Epithelial cell of proximal tubule (primary cell): Measurements from ENCODE around the gene ZNF213. TPM values are rescaled to one million over a fixed set of nuclear protein-coding genes. Genes with fewer than 3 reads are reported as not detected.
"Not testable (repeated sequence)": the region's sequence is repeated elsewhere in the genome, so short reads cannot be mapped to it uniquely, and the experiment has no call there.

ENCODE experiments used
- DNase-seq: peaks from one replicate; pipeline ENCODE4 v3.0.0-alpha.2; 2011; ENCODE audit warnings: low read depth
- H3K4me3 ChIP-seq: 2 replicates; pipeline ENCODE4 v1.5.1; 2011; ENCODE audit warnings: low read depth, mild to moderate bottlenecking, low read length
- total RNA-seq: library from RNA; depleted of rRNA; stranded (reverse); fragments of >200 nt; gene quantifications from 2 replicates; pipeline ENCODE4 v1.2.3, GENCODE V29; 2015
- TF ChIP-seq, protein P1 (sequence below): conservative IDR thresholded peaks from 2 replicates; pipeline ENCODE4 v1.5.1; 2012; ENCODE audit warnings: low read depth, mild to moderate bottlenecking, low read length

ZNF213 gene
- total RNA-seq, 1 donor from 2014 or later = 2.4 TPM

DNA sequence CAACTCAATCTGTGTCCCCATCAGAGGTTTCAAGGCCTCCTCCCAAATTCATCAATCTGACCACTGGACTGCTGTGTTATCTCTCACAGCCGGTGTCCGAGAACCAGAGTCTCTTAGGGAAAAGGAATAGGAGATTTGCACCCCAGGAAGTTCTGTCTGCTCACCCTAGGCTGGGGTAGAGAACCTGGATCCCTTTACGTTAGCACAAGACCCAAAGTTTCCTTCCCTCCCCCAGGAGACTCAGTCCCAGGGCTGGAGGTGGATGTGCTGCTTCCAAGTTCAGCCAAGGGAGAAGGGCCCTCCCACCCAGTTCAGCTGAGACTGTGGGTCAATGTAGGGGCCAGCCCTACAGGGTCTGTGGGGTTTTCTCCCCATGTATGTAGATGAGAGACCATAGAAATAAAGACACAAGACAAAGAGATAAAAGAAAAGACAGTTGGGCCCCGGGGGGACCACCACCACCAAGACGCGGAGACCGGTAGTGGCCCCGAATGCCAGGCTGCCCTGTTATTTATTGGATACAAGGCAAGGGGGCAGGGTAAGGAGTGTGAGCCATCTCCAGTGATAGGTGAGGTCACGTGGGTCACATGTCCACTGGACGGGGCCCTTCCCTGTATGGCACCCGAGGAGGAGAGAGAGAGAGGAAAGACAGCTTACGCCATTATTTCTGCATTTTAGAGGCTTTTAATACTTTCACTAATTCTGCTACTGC is 30.4 kb downstream of the ZNF213 start:
- no peak for DNase-seq
- TF ChIP-seq, protein P1, sequence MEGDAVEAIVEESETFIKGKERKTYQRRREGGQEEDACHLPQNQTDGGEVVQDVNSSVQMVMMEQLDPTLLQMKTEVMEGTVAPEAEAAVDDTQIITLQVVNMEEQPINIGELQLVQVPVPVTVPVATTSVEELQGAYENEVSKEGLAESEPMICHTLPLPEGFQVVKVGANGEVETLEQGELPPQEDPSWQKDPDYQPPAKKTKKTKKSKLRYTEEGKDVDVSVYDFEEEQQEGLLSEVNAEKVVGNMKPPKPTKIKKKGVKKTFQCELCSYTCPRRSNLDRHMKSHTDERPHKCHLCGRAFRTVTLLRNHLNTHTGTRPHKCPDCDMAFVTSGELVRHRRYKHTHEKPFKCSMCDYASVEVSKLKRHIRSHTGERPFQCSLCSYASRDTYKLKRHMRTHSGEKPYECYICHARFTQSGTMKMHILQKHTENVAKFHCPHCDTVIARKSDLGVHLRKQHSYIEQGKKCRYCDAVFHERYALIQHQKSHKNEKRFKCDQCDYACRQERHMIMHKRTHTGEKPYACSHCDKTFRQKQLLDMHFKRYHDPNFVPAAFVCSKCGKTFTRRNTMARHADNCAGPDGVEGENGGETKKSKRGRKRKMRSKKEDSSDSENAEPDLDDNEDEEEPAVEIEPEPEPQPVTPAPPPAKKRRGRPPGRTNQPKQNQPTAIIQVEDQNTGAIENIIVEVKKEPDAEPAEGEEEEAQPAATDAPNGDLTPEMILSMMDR = no peak
- H3K4me3 ChIP-seq = peak overlapping the region; percentile 16

DNA sequence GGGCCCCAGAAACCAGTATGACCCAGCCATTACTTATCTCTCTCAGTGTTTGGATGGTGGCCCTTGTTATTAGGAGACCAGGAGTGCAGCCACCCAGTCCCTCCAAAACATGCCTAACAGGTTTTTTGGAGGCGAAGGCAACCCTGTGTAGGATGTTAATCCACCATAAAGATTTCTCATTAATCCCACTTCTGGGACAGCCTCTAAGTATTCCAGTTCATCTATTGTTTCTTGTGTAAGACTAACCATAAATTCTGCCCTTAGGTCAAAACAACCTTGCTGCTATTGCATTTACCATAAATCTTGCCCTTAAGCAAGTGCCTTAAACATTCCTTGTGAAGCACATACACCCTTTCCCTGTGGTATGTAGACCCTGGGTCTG is 31.7 kb downstream of the ZNF213 start:
- H3K4me3 ChIP-seq = no peak overlapping the region
- no peak for DNase-seq
- TF ChIP-seq, protein P1 = no peak

DNA sequence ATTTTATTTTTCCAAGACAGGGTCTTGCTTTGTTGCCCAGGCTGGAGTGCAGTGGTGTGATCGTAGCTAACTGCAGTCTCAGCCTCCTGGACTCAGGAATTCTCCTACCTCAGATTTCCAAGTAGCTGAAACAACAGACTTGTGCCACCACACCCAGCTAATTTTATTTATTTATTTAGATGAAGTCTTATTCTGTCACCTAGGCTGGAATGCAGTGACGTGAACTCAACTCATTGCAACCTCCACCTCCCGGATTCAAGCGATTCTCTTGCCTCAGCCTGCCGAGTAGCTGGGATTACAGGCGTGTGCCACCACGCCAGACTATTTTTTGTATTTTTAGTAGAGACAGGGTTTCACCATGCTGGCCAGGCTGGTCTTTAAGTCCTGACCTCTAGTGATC is 33.9 kb downstream of the ZNF213 start:
- not testable (repeated sequence) for DNase-seq, H3K4me3 ChIP-seq

DNA sequence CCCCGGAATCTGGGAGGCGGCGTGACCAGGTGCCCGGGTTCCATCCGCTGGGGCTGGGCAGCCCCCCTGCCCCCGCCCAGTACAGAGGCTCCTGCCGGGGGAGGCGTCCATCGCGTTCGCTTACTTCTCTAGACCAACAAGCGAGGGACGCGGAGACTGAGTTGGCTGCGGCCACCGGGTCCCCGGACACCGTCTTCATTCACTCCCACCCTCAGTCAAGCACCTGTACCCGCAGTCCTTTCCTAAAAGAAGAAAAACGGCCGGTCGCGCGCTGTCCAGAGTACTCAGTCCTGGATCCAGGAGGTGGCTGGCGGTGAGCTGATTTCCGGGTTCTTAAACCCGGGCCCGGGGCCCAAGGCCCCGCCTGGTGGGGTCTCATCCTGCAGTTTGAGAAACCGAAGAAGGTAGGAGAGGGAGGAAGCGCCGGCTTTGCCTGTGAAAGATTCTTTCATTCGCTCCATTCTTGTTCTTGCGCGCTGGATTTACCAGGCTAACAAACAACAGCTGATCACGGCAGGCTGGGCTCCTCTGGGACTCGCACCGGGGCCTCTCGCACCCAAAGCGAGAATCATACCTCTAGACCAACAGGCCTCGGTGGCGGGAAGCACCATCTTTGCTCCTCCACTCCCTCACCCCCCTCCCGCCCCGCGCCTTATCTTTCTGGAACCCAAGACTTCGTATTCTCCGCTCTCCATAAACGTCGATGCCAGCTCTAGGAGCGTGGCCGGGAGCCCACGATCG is 35.8 kb downstream of the ZNF213 start:
- H3K4me3 ChIP-seq = peak overlapping the region; percentile 41
- TF ChIP-seq, protein P1 = no peak
- DNase-seq = no peak

DNA sequence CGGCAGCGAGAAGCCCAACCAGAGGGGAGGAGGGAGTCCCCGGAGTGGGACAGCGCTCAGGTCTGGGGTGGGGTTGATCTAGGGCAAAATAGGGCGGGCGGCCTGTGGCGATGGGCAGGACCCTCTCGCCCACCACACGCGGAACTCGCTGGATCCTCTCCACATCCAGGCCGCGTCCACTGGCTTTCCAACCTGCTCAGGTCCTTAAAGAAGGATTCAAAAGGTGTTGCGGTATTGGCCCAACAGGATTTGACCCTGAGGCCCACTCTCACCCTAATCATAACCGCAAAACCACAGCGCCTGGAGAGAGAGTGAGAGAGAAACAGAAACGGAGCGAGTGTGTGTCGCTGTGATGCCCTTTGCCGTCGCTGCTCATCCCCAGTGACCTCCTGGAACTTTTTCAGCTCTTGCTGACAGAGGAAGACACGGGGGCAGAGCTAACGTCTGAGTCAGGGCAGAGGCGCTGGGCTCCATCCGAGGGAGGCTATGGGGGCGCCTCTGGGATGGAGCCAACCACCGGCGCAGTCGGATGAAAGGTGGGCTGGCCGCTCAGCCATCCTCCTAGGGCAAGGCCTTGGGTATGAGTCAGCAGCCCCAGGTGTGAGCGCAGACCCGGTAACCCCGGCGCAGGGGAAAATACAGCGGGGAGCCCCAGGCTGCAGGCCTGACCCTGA is 36.5 kb downstream of the ZNF213 start:
- peak overlapping the region; percentile 42 for H3K4me3 ChIP-seq
- TF ChIP-seq, protein P1 = no peak
- DNase-seq = no peak

DNA sequence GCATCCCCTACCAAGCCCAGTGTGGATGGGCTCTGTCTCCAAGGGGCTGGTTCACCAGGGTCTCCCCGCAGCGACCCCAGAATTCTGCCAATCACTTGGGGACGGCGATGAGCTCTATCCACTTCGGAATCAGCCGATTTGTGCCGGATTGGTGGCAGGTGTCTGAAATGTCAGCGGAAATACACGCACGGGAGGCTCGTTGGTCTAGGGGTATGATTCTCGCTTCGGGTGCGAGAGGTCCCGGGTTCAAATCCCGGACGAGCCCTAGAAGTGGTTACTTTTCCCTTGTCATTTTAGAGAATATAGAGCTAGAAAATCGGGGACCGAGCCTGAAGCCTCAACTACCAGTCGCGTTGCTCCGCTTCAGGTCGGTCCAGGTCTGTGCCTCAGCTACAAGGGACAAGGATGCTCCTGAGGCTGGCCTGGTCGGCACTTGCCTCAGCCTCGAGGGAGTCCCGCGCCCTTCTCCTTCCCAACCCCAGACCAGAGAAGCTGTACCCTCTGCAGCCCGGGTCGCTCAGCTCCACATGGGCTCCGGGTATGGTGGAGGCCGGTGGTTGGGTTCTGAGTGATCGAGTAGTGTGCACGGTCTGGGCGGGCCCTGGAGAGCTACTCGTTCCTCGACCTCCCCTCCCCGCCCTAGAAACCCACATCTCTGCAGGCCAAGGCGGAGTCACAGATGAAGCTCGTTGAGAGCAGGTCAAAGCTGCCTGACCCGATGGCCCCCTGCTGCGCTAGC is 37.2 kb downstream of the ZNF213 start:
- H3K4me3 ChIP-seq = peak overlapping the region; percentile 42
- TF ChIP-seq, protein P1 = no peak
- no peak for DNase-seq

DNA sequence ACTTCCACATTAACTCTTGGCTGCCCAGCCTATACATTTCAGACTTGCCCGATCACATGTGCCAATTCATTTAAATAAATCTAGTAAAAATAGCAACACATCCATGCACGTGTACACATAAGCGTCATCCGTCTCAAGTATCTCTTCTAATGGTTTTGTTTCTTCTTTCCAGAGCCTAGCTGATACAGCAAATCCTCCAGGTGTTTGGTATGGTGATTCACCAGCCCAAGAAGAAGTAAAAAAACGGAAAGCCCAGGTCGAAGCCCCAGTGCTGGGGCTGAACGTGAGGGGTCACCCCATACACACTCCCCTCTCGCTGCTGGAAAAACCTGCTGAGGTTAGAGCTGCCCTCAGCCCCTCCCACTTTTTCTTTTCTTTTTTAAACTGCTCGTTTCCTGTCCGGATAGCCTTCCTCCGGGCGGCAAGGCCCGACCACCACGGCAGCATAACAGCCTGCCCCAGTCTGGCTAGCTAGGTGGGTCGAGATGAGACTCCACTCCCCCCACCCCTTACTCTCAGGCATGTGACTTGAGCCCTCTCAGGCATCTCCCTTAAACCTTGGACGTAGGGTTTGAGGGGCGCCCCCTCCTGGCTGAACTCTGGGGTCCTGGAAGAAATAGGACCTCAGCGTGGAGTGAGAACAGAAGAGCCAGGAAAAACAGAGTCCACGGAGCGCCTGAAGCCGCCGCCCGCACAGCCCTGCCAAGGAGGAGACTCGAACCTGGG is 39.2 kb downstream of the ZNF213 start:
- DNase-seq = no peak
- TF ChIP-seq, protein P1 = peak; percentile 61
- peak overlapping the region; percentile 42 for H3K4me3 ChIP-seq
